GM19397 (cell line): ENCODE measurements around the gene MCM9.

Experiments
- ATAC-seq: cut with Tn5 transposase; IDR thresholded peaks from one replicate; pipeline ENCODE4 v1.9.1; 2021; ENCODE audit warnings: mild to moderate bottlenecking, moderate library complexity; ENCODE audit not compliant: unreplicated experiment

The MCM9 gene

DNA sequence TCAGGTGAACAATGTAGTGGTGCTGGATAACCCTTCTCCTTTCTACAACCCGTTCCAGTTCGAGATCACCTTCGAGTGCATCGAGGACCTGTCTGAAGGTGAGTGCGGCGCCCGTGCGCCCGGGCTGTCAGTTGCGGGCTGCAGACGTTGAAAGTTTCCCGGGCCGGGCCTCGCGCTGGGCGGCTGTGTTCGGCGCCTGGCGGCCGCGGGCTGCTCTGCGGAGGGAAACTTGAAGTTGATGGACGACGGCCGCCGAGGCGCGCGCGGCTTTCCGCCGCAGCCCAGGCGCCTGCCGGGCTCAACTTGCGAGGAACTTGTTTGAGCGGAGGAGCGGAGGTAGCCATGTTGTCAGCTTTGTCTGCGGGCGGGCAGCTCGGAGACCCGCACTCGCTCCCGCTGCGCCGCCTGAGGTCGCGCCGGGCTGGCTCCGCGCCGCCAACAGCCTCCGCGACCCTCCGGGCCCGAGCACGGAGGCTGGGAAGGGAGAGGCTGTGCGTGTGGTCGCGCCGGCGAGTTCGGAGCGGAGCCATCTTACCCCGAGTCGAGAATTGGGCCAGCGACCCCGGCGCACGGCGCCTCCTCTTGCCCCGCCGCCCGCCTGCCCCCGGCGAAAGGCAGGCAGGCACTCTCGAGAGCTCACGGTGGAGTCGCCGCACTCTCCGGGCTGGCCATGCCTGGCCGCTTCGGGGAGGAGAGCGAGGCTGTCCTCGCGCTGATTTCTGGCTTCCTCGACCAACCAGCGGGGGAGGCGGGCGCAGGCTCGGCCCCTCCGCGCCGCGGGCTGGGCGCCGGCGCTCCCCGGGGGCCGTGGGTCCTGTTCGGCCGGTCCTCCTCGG, 40.3 kb downstream of the MCM9 start:
- peak; percentile 48 for ATAC-seq

DNA sequence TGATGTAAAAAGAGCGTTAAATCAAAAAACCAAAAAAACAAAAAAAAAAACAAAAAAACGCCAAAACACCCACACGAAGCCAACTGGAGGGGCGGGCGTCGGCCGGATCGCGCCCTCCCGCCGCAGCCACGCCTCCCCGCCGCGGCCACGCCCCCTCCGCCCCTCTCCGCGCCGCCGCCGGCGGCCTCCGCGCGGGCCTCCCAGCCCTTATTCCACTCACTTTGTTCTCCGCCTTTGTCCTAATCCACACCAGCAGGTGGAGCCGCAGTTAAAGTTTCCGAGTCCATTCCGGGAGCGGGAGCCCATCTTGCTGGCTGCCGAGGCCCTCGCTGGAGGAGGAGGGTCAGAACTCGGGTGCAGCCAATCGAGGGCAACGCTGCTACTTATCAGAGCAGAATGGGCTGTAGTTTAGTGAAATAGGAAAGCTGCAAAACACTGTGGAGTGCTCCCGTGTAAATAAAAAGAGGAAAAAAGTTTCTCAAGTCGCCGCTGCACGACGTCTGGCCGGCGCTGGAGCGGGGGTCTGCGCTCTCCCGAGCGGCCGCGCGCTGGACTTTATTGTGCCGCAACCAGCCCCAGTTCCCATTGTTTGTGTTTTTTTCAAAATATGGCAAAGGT, 41.0 kb downstream of the MCM9 start, which contains the start of gene ASF1A:
Gene ASF1A, plus strand, starts transcription at position 346 of the 618 bp plus-strand sequence. Its CDS starts 262 bp downstream, at position 608.
- peak; percentile 54 for ATAC-seq

DNA sequence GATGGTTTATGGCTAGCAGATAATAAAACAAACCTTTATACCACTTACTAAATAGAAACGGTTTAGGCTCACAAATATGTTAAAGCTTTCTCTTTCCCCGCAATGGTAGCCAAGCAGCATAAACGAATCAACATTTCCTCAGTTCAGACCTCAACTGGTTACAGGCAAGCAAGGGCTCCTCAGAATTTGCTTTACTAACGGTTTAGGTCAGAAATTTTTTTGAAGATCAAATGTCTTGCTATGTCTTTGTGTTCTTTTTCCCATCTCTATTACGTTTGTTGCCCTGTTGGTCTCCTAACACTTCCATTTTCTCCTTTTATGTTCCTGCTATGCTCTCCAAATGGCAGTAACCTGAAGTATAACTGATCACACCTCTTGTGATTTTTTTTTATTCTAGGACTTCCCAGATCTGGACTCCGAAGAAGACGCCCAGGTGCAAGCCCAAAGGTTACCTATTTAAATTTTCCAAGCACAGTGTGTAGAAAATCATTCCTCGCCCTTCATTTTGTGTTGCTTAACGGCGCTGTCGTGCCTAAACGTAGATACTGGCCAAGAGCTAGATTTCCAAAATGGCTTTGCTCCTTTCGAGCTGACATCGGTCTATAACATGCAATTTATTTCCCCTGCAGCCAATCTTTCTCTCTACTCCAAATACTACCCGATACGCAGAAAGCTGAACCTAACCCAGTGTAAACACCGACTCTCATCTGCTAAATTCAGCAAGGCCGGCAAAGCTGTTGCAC, 41.7 kb downstream of the MCM9 start:
- peak; percentile 1 for ATAC-seq

DNA sequence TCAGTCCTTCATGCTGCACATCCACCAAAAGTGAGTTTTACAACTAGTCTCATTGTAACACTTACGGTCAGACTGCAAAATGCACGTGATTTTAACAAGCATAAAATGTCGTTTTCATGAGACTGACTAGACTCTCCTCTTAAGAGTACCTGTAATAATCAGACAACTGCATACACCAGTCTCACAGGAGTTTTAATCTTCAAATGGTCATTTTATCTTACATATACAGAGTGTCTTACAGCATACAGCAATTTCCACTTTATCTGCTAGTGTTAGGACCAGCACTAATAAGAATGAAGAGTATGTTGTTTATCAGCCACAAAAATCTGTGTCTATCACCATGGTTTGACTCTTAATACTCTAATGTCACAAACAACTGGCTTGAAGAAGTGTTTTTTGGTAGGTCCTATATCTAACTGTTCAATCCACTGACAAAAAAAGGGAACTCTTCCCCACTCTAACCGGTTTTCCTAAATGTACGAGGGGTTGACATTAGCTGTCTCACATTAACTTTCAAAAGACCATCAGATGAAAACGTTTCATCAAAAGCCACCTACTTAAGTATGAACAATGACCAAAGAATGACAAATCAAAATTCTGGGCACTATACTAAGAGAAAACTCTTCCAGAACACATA, 42.5 kb downstream of the MCM9 start:
- ATAC-seq: no peak

DNA sequence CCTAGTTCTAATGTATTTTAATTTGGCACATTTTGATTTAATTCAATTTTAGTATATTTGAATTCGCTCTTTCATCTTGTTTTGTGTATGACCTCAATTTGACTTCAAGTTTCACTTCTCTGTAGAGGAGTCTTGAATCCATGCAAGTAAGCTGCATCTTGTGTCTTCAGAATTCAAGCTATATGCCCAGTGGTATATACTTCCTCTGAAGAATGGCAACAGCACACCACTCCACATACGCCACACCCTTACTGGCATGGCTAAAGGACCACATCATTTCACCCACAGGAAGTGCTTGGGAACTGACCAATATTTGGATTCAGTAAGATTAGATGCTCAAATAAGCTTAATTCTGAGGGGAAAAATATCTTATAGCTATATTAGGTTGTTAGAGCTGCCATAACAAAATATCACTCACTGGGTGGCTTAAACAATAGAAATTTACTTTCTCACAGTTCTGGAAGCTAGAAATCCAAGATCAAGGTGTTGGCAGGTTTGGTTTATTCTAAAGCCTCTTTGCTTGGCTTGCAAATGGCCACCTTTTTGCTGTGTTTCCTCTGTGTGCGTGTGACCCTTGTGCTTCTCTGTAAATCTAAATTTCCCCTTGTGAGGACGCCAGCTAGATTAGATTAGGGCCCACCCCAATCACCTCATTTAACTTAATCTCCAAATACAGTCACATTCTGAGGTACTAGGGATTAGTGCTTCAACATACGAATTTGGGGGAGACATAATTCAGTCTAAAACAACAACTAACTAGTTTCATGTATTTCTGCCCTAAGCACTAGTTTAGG, 43.8 kb downstream of the MCM9 start:
- ATAC-seq: no peak

DNA sequence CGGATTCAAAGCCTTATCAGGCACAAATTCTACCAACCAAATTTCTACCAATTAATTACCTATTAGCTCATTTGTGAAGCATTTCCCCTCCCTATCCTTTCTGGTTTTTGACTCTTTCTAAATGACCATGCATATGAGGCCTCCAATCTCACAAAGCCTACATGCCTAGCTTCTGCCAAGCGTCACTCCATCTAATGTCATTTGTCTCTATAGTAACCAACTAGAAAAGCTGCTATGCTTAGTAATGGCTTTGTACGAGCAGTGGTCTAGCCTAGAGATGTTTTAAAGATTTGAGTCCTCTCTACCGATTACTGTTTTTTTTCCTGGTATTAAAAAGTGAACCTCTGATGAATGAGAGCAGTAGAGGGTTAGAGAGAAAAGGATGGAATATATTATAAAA, 45.8 kb downstream of the MCM9 start:
- no peak for ATAC-seq

DNA sequence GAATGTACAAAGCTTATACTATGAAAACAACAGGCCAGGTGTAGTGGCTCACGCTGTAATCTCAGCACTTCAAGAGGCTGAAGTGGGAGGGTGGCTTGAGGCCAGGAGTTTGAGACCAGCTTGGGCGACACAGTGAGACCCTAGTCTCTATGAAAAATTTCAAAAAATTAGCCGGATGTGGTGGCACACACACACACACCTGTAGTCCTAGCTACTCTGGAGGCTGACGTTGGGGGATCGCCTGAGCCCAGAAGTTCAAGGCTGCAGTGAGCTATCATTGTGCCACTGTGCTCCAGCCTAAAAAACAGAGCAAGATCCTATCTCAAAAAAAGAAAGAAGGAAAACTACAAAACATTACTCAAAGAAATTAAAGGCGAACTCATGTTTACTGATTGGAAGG, 48.3 kb downstream of the MCM9 start:
- ATAC-seq: no peak

DNA sequence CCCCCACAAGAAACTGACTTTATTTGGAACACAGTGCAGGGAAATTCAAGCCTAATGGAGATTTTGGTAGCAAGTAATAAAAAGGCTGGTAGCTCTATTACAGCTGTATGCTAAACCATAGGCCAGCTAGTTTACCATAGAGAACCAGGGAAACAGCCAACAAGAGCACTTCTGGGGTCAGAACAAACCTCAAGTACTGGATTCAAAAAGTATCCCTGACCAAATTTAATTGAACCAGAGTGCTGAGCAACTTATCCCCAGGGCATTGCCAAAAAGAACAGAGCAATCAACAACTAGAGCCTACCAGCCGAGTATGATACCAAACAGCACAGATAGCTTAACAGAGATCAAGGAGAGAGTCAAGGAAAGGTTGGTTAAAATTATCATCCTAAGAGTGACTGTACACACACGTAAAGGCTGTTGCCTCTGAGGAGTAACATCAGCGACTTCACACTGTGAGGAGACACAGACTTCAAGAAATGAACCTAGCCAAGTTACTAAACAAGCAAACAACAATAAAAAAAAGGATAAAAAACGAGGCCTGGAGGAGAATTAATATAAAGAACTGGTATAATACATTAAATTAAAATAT, 52.5 kb downstream of the MCM9 start:
- ATAC-seq: no peak

DNA sequence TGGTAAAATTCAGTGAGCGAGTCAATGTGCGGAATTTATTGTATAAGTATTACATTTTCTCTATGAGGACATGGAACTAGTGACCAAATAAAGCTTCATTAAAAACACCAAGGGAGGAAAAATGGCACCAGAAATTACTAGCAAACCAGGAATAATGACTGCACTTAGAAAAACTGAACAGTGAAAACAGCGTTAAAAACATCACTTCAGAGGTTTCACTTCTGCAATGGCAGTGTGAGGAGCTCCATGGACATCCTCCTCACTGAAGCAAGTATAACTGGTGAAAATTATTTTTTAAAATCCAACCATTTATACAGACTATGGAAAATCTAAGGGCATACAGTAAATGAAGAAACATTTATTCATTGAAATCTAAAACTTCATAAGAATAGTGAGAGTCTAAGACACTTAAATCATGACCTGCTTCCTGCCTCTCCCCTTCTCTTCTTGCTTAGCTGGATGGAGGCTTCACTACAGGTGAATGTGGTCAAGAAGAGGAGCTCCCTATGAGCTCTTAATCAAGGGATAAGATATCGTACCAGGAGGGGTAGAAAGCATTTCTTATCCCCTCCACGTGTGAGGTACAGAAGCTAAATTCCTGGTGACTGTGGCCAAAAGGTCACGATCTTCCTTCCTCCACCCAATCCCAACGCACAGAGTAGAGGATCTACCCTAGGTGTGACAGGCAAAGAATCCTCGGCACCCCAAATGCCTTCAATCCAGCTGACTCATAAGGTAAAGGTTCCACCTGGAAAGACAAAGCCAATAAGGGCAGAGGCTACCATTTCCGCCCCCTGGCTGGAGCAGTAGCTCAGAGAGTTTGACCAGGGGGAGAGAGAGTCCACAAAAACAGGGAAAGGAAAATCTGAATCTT, 53.3 kb downstream of the MCM9 start:
- peak; percentile 72 for ATAC-seq

DNA sequence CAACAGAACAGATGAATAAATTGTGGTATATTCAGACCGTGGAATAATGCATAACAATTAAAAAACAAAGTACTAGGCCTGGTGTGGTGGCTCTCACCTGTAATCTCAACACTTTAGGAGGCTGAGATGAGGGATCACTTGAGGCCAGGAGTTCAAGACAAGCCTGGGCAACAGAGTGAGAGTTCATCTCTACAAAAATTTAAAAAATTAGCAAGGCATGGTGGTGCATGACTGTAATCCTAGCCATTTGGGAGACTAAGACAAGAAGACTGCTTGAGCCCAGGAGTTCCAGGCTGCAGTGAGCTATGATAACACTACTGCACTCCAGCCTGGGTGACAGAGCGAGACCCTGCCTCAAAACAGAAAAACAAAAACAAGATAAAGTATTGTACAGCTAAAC, 57.2 kb downstream of the MCM9 start:
- no peak for ATAC-seq

DNA sequence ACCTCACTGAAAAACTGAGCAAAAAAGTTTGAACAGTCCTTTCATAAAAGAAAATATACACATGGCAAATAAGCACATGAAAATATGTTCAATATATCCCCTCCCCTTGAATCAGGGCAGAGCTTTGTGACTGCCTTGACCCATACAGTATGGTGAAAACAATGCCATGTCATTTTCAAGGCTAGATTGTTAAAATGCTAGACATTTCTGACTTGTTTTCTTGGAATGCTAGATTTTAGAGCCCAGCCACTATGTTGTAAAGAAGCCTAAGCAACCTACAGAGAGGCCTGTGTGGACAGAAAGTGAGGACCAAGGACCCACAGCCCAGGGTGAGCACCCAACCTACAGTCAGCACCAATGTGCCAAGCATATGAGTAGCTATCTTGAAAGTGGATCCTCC, 58.1 kb downstream of the MCM9 start:
- ATAC-seq: no peak

DNA sequence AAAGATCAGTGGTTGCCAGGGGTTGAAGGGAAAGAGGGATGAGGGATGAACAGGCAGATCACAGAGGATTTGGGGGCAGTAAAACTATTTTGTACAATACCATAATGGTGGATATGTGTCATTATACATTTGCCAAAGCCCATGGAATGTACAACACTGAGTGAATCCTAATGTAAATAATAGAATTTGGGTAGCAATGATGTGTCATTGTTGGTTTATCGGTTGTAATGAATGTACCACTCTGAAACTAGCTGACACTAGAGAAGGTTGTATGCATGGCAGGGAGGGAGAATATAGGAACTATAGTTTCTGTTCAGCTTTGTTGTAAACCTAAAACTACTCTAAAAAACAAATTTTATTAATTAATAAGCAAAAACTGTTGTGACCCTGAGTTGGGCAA, 58.8 kb downstream of the MCM9 start:
- no peak for ATAC-seq

DNA sequence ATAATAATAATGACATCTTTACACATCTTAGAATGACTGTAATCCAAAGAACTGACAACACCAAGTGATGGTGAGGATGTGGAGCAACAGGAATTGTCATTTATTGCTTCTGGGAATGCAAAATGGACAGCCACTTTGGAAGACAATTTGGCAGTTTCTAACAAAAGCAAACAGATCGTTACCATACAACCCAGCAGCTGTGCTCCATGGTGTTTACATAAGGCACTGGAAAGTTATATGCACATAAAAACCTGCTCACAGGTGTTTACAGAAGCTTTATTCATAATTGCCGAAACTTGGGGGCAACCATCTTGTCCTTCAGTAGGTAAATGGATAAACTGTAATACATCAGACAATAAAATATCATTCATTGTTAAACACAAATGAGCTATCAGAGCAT, 59.3 kb downstream of the MCM9 start:
- ATAC-seq: no peak

DNA sequence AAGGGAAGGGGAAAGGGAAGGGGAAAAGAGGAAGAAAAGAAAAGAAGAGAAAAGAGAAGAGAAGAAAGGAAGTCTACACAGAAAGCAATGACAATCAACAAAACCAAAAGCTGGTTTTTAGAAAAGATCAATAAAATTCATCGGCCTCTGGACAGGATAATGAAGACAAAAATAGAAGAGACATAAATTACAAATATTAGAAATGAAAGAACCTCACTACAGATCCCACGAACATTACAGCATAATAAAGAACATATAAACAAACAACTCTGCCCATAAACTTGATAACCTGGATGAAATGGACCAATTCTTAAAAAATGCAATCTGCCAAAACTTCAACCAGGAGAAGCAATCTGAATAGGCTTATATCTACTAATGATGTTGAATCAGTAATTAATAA, 61.7 kb downstream of the MCM9 start:
- ATAC-seq: no peak

DNA sequence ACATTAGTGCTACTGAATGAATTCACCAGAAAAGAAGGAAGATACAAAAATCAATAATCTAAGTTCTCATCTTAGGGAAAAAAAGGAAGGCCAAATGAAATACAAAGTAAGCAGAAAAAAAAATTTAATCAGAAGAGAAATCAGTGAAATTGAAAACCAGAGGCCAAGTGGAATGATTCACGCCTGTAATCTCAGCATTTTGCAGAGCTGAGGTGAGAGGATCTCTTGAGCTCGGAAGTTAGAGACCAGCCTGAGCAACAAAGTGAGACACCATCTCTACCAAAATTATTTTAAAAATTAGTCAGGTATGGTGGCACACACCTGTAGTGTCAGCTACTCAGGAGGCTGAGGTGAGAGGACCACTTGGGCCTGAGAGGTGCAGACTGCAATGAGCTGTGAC, 62.2 kb downstream of the MCM9 start:
- ATAC-seq: no peak

DNA sequence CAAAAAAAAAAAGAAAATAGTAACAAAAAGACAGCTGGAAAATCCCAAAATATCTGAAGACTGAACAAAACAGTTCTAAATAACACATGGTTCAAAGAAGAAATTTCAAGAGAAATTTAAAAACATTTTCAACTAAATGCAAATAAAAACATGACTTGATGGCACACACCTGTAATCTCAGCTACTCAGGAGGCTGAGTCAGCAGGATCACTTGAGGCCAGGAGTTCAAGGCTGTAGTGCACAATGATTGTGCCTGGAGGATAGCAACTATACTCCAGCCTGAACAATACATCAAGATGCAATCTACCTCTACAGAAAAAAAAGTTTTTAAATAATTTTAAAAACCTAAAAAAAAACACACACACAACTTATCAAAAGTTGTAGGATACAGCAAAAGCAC, 62.6 kb downstream of the MCM9 start:
- no peak for ATAC-seq

DNA sequence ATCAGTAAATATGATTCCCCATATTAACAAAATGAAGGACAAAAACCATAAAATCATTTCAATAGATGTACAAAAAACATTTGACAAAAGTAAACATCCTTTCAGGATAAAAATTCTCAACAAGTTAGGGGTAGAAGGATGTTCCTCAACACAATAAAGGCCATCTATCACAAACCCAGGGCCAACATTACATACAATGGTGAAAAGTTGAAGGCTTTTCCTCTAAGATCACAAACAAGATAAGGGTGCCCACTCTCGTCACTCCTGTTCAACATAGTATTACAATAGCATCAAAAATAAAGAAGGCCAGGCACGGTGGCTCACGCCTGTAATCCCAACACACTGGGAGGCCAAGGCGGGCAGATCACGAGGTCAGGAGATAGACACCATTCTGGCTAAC, 63.6 kb downstream of the MCM9 start:
- ATAC-seq: no peak

DNA sequence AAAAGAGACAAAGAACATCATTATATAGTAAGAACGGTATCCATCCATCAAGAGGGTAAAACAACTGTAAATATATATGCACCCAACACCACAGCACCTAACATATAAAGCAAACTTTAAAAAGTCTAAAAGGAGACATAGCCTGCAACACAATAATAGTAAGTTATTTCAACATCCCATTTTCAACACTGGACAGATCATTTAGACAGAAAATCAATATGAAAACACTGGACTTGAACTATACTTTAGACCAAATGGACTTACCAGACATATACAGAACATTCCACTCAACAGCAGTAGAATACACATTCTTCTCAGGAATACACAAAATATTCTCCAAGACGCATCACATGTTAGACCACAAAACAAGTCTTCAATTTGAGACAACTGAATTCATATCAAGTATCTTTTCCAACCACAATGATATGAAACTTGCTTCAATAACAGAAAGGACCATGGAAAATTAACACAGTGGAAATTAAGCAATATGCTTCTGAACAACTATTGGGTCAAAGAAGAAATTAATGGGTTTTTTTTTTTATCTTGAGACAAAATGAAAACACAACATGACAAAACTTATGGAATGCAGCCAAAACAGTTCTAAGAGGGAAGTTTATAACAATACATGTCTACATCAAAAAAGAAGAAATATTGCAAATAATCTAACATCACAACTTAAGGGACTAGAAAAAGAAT, 64.9 kb downstream of the MCM9 start:
- no peak for ATAC-seq

DNA sequence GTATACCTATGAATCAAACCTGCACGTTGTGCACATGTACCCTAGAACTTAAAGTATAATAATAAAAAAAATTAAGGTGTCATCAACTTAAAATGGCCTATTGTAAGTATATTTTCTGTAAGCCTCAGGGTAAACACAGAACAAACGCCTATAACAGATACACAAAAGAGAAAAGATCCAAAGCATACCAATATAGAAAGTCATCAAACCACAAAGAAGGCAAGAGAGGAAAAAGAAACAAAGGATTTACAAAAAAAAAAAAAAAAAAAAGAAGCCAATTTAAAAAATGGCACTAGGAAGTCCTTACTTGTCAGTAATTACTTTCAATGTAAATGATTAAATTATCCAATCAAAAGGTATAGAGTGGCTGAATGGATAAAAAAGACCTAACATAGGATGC, 65.6 kb downstream of the MCM9 start:
- no peak for ATAC-seq
